Skin of body (tissue), 2 donors: ENCODE results near the gene ANAPC15. TPM values are rescaled to one million over a fixed set of nuclear protein-coding genes. Genes with fewer than 3 reads are reported as not detected.
A peak's percentile ranks its signal among the peaks of the same experiment; 100 is the strongest.

Experiments used
- DNase-seq: peaks from one replicate; lab custom pipeline; 2025; lab: John Stamatoyannopoulos, UW
- total RNA-seq: library from RNA; depleted of rRNA; stranded (reverse); fragments of >200 nt; gene quantifications from one replicate; pipeline ENCODE4 v1.2.3, GENCODE V29; 2014

ANAPC15 gene
- total RNA-seq, 1 donor from 2014 or later: 9.7 TPM

GRCh38 chr11:72125956-72126355, 13.5 kb upstream of the ANAPC15 start:
- no peak for DNase-seq

DNA sequence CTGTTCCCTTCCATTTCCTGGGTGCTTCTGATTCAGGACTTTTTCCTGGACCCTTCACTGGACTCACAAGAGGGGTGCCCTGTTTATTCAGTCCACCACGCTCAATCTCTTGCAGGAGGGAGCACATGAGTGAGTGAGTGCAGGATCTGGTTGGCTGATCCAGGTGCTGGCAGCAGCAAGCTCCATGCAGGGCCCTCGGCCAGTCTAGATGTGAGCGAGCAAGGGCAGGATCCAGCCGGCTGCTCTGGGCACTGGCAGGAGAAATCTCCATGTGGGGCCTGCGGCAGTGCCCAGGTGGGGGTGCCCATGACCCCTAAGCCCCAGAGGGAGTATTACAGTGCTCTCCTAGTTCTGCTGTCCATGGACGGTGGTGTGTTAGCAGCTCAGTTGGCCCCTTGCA, 11.6 kb upstream of the ANAPC15 start:
- DNase-seq: no peak

- DNase-seq: no peak
Measured at GRCh38 chr11:72123117-72123653, 10.7 kb upstream of the ANAPC15 start.

- no peak for DNase-seq
Measured at GRCh38 chr11:72122607-72123006, 10.1 kb upstream of the ANAPC15 start.

DNA sequence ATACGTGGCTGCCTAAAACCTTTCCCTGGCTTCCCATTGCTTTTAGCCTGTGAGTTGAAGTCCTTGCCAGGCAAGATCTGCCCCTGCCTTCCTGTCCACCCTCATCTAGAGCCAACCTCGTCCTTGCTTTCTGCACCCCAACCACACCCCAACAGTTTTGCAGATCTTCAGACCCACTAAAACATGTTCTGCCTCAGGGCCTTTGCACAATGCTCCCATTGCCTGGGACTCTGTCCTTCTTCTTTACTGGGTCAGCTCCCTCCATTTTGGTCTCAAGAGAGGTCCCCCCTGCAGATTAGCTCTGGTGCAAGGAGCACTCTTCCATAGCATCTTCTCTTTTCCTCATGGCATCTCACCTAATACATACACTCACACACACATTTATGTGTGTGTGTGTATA, 8.4 kb upstream of the ANAPC15 start:
- DNase-seq: no peak

DNA sequence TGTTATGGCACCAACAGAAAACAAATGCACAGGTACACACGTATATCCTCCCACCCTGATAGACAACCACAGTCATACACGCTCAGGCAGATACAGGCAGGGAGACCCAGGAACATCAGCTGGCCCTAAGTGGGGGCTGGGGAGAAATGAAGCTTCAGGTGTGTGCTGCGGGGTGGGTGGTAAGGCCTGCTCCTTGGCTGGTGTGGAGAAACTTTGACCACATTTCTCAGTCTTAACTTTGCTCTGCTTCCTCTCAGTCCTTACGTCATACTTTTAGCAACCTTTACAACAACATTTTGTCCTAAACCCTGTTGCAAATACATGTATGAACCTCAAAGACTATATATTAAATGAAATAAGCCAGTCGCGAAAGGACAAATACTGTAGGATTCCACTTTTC, 6.7 kb upstream of the ANAPC15 start:
- no peak for DNase-seq

GRCh38 chr11:72116019-72116755, 3.7 kb upstream of the ANAPC15 start:
- no peak for DNase-seq

DNA sequence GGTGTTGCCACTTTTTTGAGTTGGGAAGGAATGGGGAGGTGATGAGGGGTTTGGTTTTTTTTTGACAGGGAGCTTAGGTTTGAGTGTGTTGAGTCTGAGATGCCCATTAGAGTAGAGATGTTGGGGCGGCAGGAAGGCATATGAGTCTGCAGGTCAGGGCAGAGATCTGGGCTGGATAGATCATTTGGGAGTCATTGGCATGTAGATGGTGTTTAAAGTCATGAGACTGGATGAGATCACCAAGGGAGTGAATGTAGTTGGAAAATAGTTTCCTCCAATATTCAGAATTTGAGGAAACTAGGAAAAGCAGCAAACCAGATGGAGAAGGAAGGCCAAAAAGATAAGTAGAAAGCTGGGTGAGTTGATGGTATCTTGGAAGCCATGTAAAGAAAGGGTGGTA, 2.1 kb upstream of the ANAPC15 start:
- no peak for DNase-seq

GRCh38 chr11:72112978-72113808, 698 bp upstream of the ANAPC15 start:
- DNase-seq: no peak

- no peak for DNase-seq
Measured at GRCh38 chr11:72111300-72112142, 974 bp downstream of the ANAPC15 start.

DNA sequence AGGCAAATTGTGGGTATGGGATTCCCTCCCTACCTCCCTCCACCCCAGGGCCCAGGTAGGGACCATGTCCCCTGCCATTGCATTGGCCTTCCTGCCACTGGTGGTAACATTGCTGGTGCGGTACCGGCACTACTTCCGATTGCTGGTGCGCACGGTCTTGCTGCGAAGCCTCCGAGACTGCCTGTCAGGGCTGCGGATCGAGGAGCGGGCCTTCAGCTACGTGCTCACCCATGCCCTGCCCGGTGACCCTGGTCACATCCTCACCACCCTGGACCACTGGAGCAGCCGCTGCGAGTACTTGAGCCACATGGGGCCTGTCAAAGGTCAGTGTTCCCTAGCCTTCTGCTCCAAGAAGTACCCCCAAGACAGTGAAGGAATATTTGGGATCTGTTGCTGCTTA, 6.6 kb downstream of the ANAPC15 start, which contains the start of gene TOMT:
Gene TOMT, plus strand, starts transcription at position 37 of the 400 bp plus-strand sequence. Its CDS starts 28 bp downstream, at position 65.
- no peak for DNase-seq

- no peak for DNase-seq
Measured at GRCh38 chr11:72103754-72104167, 8.7 kb downstream of the ANAPC15 start.

DNA sequence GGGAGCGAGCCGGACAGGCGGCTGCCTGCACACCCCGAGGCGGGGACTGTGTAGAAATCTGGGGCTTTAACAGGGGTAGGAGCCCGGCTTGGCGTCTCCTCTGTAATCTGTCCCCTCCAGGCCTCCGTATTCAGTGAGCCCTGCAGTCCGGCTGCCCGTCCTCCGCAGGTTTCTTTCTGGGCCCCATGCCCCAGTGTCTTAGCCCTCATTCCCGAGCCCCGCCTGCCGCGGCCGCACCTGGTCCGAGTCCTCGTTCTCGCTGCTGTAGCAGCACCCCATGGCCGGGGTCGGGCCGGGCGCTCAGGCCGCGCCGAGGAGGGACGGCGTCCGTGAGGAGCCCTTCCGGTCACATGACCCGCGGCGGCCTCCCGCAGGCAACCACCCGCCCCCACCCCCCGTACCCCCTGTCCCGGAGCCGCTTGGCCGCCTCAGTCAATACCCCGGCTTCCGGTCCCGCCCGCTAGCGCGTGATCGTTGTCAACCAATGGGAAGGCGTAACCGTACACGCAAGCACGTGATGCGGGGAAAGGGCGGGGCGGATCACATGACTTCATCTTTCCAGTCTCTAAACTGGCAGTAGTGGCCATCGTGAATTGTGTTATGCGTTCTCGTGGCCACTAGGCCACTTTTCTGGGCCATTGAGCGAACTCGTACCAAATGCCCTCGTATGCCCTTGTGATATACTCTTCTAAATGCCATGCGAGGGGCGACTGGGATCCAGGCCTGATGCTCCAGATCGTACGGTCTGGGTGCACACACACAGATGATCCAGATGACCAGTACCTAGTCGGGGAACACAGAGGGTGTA, 9.3 kb downstream of the ANAPC15 start, which contains the start of gene LAMTOR1:
Gene LAMTOR1, minus strand, starts transcription at position 352 of the 808 bp plus-strand sequence. Its CDS starts 73 bp downstream, at position 279.
- DNase-seq: peak; percentile 99

DNA sequence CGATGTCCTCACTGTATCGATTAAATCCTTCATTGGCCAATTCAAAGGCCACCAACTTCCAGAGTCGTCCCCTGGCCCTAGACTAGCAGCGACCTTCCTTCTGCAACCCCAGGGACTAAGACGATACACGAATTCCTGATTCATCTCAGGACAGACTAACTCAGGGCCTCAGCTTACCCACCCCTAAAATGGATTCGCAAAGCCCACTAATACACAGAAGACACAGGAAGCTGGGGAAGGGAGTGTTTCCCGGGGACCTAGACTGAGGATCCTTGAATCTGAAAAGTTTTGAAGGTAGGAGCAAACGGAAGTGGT, 9.9 kb downstream of the ANAPC15 start:
- no peak for DNase-seq

- DNase-seq: no peak
Measured at GRCh38 chr11:72102162-72102561, 10.3 kb downstream of the ANAPC15 start.

GRCh38 chr11:72100462-72100861, 12.0 kb downstream of the ANAPC15 start:
- no peak for DNase-seq

DNA sequence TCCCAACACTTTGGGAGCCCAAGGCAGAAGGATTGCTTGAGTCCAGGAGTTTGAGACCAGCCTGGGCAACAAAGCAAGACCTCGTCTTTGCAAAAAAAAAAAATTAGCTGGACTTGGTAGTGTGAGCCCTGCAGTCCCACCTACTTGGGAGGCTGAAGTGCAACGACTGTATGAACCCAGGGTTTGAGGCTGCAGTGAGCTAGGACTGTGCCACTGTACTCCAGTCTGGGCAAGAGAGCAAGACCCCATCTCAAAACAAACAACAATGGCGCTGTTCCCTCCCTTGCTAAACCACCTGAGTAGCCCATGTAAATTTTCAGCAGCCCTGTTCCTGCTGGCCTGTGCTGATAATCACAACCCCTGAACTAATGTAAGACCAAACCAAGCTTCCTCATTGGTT, 12.5 kb downstream of the ANAPC15 start:
- no peak for DNase-seq

DNA sequence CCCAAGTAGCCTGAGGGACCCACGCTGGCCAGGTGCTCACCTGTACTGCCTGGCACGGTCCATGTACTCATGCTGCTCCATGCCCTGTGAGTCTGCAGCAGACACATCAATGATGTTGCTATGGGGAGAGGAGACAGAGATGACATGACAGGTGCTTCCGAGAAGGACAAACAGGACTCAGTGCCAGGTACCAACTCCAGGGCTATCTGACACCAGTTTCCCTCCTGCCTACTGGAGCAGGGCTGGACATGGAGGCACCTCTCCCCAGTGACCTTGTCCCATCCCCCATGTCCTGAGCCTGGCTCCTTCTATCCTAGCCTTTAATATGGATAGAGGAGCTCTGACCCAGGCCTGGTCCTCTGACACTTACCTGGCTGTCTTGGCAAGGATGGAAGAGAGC, 13.8 kb downstream of the ANAPC15 start:
- DNase-seq: no peak

DNA sequence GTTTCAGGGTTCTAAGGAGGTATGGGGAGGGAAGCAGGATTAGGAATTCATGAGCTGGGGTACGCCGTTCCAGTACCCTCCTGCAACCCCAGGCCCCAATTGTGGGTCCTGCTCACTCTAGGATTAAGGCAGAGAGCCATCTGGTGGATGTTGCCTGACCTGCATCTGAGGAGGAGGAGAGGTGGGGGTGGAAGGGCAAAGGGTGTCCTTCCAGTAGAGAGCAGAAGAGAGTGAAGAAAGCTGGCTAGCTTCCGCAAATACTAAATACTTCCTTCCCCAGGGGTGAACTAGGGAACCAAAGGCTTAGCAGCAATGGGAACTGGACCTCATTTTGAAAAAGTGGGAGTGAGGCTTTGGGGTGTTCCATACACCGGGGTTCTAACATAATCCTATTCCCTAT, 21.2 kb downstream of the ANAPC15 start:
- DNase-seq: peak; percentile 33

- no peak for DNase-seq
Measured at GRCh38 chr11:72088076-72088808, 24.3 kb downstream of the ANAPC15 start.
